OCI-LY3 (cell line): ENCODE results near the gene ANKRD34B.

Experiments used
- CTCF ChIP-seq: fragments of 200-600, 300-600 bp; sonication (generic); IDR thresholded peaks from 2 replicates; pipeline ENCODE4 v1.5.1; 2014; ENCODE audit warnings: antibody characterized with exemption, low read length, low read depth
- EZH2phosphoT487 ChIP-seq: fragments of 200-600 bp; shearing (Covaris generic); IDR thresholded peaks from 2 replicates; pipeline ENCODE4 v1.6.1; 2018; ENCODE audit warnings: antibody characterized with exemption, mixed run types, low read depth

DNA sequence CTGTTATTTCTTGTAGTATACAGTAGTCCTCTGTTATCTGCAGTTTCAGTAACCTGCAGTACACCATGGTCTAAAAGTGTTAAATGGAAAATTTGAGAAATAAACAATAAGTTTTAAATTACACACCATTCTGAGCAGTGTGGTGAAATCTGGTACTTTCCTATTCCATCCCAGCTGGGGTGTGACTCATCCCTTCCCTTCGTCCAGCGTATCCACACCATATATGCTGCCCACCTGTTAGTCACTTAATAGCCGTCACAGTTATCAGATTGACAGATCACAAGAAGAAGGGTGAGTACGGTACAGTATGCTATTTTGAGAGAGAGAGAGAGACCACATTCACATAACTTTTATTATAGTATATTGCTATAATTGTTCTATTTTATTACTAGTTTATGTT, 53.3 kb downstream of the ANKRD34B start:
- TF ChIP-seq CTCF (no peak), EZH2phosphoT487 (no peak)
